ENCODE results near the gene RAI14. TPM values are rescaled to one million over a fixed set of nuclear protein-coding genes. Genes with fewer than 3 reads are reported as not detected.

Gene RAI14
- total RNA-seq, 2 experiments from 2014 or later: 0.92 to 12.3 TPM

- no peaks in the 10 kb centered on the region for H3K36me3 ChIP-seq (ENCODE audit: insufficient read depth, low read length)
- intact Hi-C loops (cut with micrococcal nuclease; ENCODE audit: unreplicated experiment): no loop called here
- H3K9me2 ChIP-seq (ENCODE audit: insufficient read depth, low read length): no peaks in the 10 kb centered on the region
- H4K20me1 ChIP-seq (ENCODE audit: insufficient read depth, low read length): no peaks in the 10 kb centered on the region
- TF ChIP-seq, protein P1, sequence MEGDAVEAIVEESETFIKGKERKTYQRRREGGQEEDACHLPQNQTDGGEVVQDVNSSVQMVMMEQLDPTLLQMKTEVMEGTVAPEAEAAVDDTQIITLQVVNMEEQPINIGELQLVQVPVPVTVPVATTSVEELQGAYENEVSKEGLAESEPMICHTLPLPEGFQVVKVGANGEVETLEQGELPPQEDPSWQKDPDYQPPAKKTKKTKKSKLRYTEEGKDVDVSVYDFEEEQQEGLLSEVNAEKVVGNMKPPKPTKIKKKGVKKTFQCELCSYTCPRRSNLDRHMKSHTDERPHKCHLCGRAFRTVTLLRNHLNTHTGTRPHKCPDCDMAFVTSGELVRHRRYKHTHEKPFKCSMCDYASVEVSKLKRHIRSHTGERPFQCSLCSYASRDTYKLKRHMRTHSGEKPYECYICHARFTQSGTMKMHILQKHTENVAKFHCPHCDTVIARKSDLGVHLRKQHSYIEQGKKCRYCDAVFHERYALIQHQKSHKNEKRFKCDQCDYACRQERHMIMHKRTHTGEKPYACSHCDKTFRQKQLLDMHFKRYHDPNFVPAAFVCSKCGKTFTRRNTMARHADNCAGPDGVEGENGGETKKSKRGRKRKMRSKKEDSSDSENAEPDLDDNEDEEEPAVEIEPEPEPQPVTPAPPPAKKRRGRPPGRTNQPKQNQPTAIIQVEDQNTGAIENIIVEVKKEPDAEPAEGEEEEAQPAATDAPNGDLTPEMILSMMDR (conservative IDR thresholded peaks at IDR 0.05; ENCODE audit: low read length): no peak
- TF ChIP-seq EZH2phosphoT487 (IDR thresholded peaks at IDR 0.05; ENCODE audit: borderline replicate concordance, low read depth, low read length): no peak
- ChIA-PET POLR2A (interaction anchor here (0.9 kb wide), 1 partner anchor 17 kb away, joined by 3 read pairs; no protein-coding TSS in a partner anchor), CTCF (ENCODE audit: unreplicated experiment) (no interaction called here)
- peaks cover 7% of the 10 kb centered on the region for H3K4me1 ChIP-seq (ENCODE audit: insufficient read depth, low read length, poor library complexity, severe bottlenecking)
- H3K4me3 ChIP-seq (ENCODE audit: low read depth, low read length, poor library complexity, severe bottlenecking): no peak overlapping the region
- H3K9me3 ChIP-seq (ENCODE audit: low read length): no peaks in the 10 kb centered on the region
- H3K4me2 ChIP-seq (ENCODE audit: low read length): no peak overlapping the region
- DNase-seq (ENCODE audit: low spot score): no peak
- H3K79me2 ChIP-seq (ENCODE audit: insufficient read depth, low read depth, low read length): no peaks in the 10 kb centered on the region
- no peak overlapping the region for H3K27ac ChIP-seq (ENCODE audit: low read depth, low read length, poor library complexity, severe bottlenecking)
- H2AFZ ChIP-seq (ENCODE audit: low read length): no peak overlapping the region
- BruUV-seq (replicated peaks): no TSS peak
Measured at GRCh38 chr5:34859253-34859652, 203.1 kb downstream of the RAI14 start.

DNA sequence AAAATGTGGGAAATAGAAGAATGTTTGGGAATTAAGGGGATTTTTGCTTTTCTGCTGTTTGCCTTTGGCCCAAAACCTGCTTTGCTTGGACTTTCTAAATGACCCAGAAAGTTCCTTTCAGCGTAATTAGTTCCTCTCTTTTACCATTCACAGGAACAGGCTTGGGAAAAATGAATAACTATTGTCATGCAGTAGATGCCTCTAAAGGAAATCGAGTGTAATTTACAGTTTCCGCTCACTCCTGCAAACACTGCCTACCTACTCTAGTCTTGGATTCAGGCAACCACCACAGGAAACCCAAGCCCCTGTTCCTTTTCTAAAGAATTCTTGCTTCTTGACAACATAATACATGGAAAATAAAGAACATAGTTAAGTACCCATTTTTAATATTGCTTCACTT lies 207.8 kb downstream of the RAI14 start:
- intact Hi-C loops (cut with micrococcal nuclease; ENCODE audit: unreplicated experiment): no loop called here
- TF ChIP-seq, protein P1 (conservative IDR thresholded peaks at IDR 0.05; ENCODE audit: low read length): no peak
- no peak for TF ChIP-seq EZH2phosphoT487 (IDR thresholded peaks at IDR 0.05; ENCODE audit: borderline replicate concordance, low read depth, low read length)
- Histone ChIP-seq H3K4me1 (ENCODE audit: insufficient read depth, low read length, poor library complexity, severe bottlenecking) (no peaks in the 10 kb centered on the region), H3K36me3 (ENCODE audit: insufficient read depth, low read length) (no peaks in the 10 kb centered on the region), H2AFZ (ENCODE audit: low read length) (no peak overlapping the region), H4K20me1 (ENCODE audit: insufficient read depth, low read length) (no peaks in the 10 kb centered on the region), H3K27ac (ENCODE audit: low read depth, low read length, poor library complexity, severe bottlenecking) (no peak overlapping the region), H3K9me3 (ENCODE audit: low read length) (no peaks in the 10 kb centered on the region), H3K4me2 (ENCODE audit: low read length) (no peak overlapping the region), H3K4me3 (ENCODE audit: low read depth, low read length, poor library complexity, severe bottlenecking) (no peak overlapping the region), H3K9me2 (ENCODE audit: insufficient read depth, low read length) (no peaks in the 10 kb centered on the region), H3K79me2 (ENCODE audit: insufficient read depth, low read depth, low read length) (no peaks in the 10 kb centered on the region)
- no TSS peak for BruUV-seq (replicated peaks)
- ChIA-PET CTCF (ENCODE audit: unreplicated experiment) (no interaction called here), POLR2A (interaction anchor here (1.0 kb wide), 1 partner anchor 10 kb away, joined by 3 read pairs; no protein-coding TSS in a partner anchor)
- DNase-seq (ENCODE audit: low spot score): no peak

DNA sequence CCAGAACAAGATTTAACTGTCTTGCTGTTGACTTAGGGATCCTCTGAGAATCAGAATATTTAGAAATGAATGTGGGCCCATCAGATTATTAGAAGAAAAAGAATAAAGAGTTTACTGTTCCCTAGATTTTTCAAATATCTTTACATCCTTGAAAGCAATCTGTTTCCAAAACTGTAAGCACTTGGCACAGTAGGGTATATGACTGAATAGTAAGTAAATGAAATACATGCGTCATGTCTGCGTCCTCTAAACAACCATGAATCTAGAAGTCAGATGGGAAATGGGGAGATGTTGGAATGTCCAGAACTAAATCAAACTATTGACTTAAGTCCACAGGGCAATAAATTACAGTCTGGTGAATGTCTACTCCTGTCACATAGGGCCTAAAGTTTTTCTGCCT lies 209.0 kb downstream of the RAI14 start:
- no TSS peak for BruUV-seq (replicated peaks)
- intact Hi-C loops (cut with micrococcal nuclease; ENCODE audit: unreplicated experiment): no loop called here
- no peak for DNase-seq (ENCODE audit: low spot score)
- Histone ChIP-seq H3K4me2 (ENCODE audit: low read length) (no peak overlapping the region), H3K79me2 (ENCODE audit: insufficient read depth, low read depth, low read length) (no peaks in the 10 kb centered on the region), H3K4me1 (ENCODE audit: insufficient read depth, low read length, poor library complexity, severe bottlenecking) (no peaks in the 10 kb centered on the region), H4K20me1 (ENCODE audit: insufficient read depth, low read length) (no peaks in the 10 kb centered on the region), H3K9me3 (ENCODE audit: low read length) (no peaks in the 10 kb centered on the region), H3K4me3 (ENCODE audit: low read depth, low read length, poor library complexity, severe bottlenecking) (no peak overlapping the region), H3K27ac (ENCODE audit: low read depth, low read length, poor library complexity, severe bottlenecking) (no peak overlapping the region), H2AFZ (ENCODE audit: low read length) (no peak overlapping the region), H3K36me3 (ENCODE audit: insufficient read depth, low read length) (no peaks in the 10 kb centered on the region), H3K9me2 (ENCODE audit: insufficient read depth, low read length) (no peaks in the 10 kb centered on the region)
- ChIA-PET POLR2A (interaction anchor here (1.0 kb wide), 1 partner anchor 12 kb away, joined by 3 read pairs; no protein-coding TSS in a partner anchor), CTCF (ENCODE audit: unreplicated experiment) (interaction anchor here (0.9 kb wide), 1 partner anchor 20 kb away, joined by 3 read pairs; no protein-coding TSS in a partner anchor)
- TF ChIP-seq EZH2phosphoT487 (IDR thresholded peaks at IDR 0.05; ENCODE audit: borderline replicate concordance, low read depth, low read length): no peak
- TF ChIP-seq, protein P1 (conservative IDR thresholded peaks at IDR 0.05; ENCODE audit: low read length): no peak
